CD14-positive monocyte (primary cell): ENCODE results near the gene CDKN1C. TPM values are rescaled to one million over a fixed set of nuclear protein-coding genes. Genes with fewer than 3 reads are reported as not detected.

ENCODE experiments used
- DNase-seq, 3 donors: peaks; one replicate each; pipeline ENCODE4 v3.0.0-alpha.2; 2011 to 2022
- H2AFZ ChIP-seq: 2 replicates; pipeline ENCODE4 v1.6.0; 2012; ENCODE audit warnings: mild to moderate bottlenecking, low read depth, low read length, inconsistent platforms; ENCODE audit not compliant: insufficient read depth, poor library complexity, severe bottlenecking
- H3K27ac ChIP-seq, 2 donors: 1 replicate in 1 of 2; 2 replicates in 1 of 2; pipeline ENCODE4 v1.5.1; 2012 to 2013; ENCODE audit warnings: low read length in 2 of 2, control low read depth in 1 of 2, inconsistent platforms in 1 of 2, low read depth in 1 of 2, mild to moderate bottlenecking in 1 of 2
- H3K27me3 ChIP-seq, 2 donors: one replicate each; pipeline versions ENCODE4 v1.6.0 to v1.6.1; 2011 to 2013; ENCODE audit warnings: low read length in 2 of 2; ENCODE audit not compliant: control insufficient read depth in 2 of 2, insufficient read depth in 2 of 2
- H3K36me3 ChIP-seq, 2 donors: replicated peaks in 1 of 2; 1 replicate in 1 of 2; 2 replicates in 1 of 2; pipeline versions ENCODE4 v1.5.1 to v1.6.1; 2012 to 2013; ENCODE audit warnings: low read length in 2 of 2, control low read depth in 1 of 2, inconsistent platforms in 1 of 2, mild to moderate bottlenecking in 1 of 2; ENCODE audit not compliant: insufficient read depth in 2 of 2, control insufficient read depth in 1 of 2
- H3K4me1 ChIP-seq, 2 donors: 1 replicate in 1 of 2; 2 replicates in 1 of 2; pipeline versions ENCODE4 v1.5.1 to v1.6.1; 2012 to 2013; ENCODE audit warnings: low read length in 2 of 2, control low read depth in 1 of 2, inconsistent platforms in 1 of 2, mild to moderate bottlenecking in 1 of 2, moderate library complexity in 1 of 2; ENCODE audit not compliant: insufficient read depth in 2 of 2, control insufficient read depth in 1 of 2
- H3K4me2 ChIP-seq: replicated peaks from 2 replicates; pipeline ENCODE3; 2012; ENCODE audit warnings: low read length, moderate library complexity, mild to moderate bottlenecking; ENCODE audit not compliant: poor library complexity, severe bottlenecking; ENCODE audit errors: extremely low read depth
- H3K4me3 ChIP-seq, 3 experiments: fragments of 200-600 bp in 1 of 3; sonication (generic) in 1 of 3; replicated peaks in 1 of 3; 1 replicate in 2 of 3; 2 replicates in 1 of 3; pipeline ENCODE4 v1.5.1; 2011 to 2013; ENCODE audit warnings: low read length in 3 of 3, mild to moderate bottlenecking in 3 of 3, control low read depth in 2 of 3, low read depth in 2 of 3, inconsistent platforms in 1 of 3, moderate library complexity in 1 of 3
- H3K79me2 ChIP-seq: 2 replicates; pipeline ENCODE4 v1.6.0; 2012; ENCODE audit warnings: mild to moderate bottlenecking, control low read depth, inconsistent platforms, low read length, moderate library complexity; ENCODE audit not compliant: insufficient read depth
- H3K9ac ChIP-seq: 2 replicates; pipeline ENCODE4 v1.6.0; 2017; ENCODE audit warnings: low read length, mild to moderate bottlenecking; ENCODE audit not compliant: insufficient read depth, poor library complexity, severe bottlenecking
- H3K9me3 ChIP-seq, 2 donors: replicated peaks in 1 of 2; 1 replicate in 1 of 2; 2 replicates in 1 of 2; pipeline versions ENCODE4 v1.5.1 to v1.6.1; 2012 to 2013; ENCODE audit warnings: low read length in 2 of 2, control low read depth in 1 of 2; ENCODE audit not compliant: control insufficient read depth in 1 of 2, insufficient read depth in 1 of 2
- H4K20me1 ChIP-seq: 2 replicates; pipeline ENCODE4 v1.6.0; 2012; ENCODE audit warnings: mild to moderate bottlenecking, low read length, control low read depth, moderate library complexity; ENCODE audit not compliant: insufficient read depth
- H3K27ac Mint-ChIP-seq, 7 donors: one replicate each; pipeline ENCODE4 v1.8.0; 2020; ENCODE audit warnings: mild to moderate bottlenecking in 7 of 7, mixed read lengths in 7 of 7, moderate library complexity in 6 of 7, inconsistent platforms in 2 of 7
- H3K27me3 Mint-ChIP-seq, 3 donors: one replicate each; pipeline ENCODE4 v1.8.0; 2021 to 2022; ENCODE audit warnings: low read depth in 3 of 3, mild to moderate bottlenecking in 3 of 3, mixed read lengths in 3 of 3, moderate library complexity in 3 of 3, inconsistent platforms in 1 of 3
- H3K36me3 Mint-ChIP-seq, 2 donors: one replicate each; pipeline ENCODE4 v1.8.0; 2020; ENCODE audit warnings: mixed read lengths in 2 of 2, inconsistent platforms in 1 of 2, mild to moderate bottlenecking in 1 of 2
- H3K4me1 Mint-ChIP-seq: one replicate; pipeline ENCODE4 v1.8.0; 2020; ENCODE audit warnings: mild to moderate bottlenecking, mixed read lengths
- H3K4me3 Mint-ChIP-seq, 2 donors: one replicate each; pipeline ENCODE4 v1.8.0; 2020; ENCODE audit warnings: mild to moderate bottlenecking in 2 of 2, mixed read lengths in 2 of 2, moderate library complexity in 1 of 2
- H3K9me3 Mint-ChIP-seq, 7 donors: one replicate each; pipeline ENCODE4 v1.8.0; 2020 to 2022; ENCODE audit warnings: mixed read lengths in 7 of 7, mild to moderate bottlenecking in 6 of 7, moderate library complexity in 6 of 7, inconsistent platforms in 2 of 7
- whole genome bisulfite sequencing: methylation state at CpG from one replicate; pipeline ENCODE4 v1.1.5; 2013; ENCODE audit warnings: missing lambda C conversion rate; ENCODE audit not compliant: insufficient coverage; 5-methylcytosine and 5-hydroxymethylcytosine counted together
- intact Hi-C, 2 donors: fragments of 100-400 bp; cut with micrococcal nuclease; formaldehyde crosslinking; loops; one replicate each; pipeline versions ENCODE4 v1.15.0 to v1.15.1; 2023
- polyA plus RNA-seq, 3 donors: library from polyadenylated mRNA; depleted of rRNA in 1 of 3; unstranded in 2 of 3; stranded (reverse) in 1 of 3; fragments of 300-500 nt in 2 of 3; fragments of >200 nt in 1 of 3; fragmentation: Illumina TruSeq in 2 of 3; gene quantifications; 1 replicate in 2 of 3; 2 replicates in 1 of 3; pipeline ENCODE4 v1.2.3, GENCODE V29; 2012 to 2021
- TF ChIP-seq, protein P1 (sequence below): fragments of 200-600 bp; IDR thresholded peaks from one replicate; pipeline ENCODE4 v1.8.0; 2022; ENCODE audit warnings: antibody characterized with exemption, mild to moderate bottlenecking

The CDKN1C gene
- polyA plus RNA-seq, 3 donors, result 3.2 to 36.4 (median 4.7) TPM

DNA sequence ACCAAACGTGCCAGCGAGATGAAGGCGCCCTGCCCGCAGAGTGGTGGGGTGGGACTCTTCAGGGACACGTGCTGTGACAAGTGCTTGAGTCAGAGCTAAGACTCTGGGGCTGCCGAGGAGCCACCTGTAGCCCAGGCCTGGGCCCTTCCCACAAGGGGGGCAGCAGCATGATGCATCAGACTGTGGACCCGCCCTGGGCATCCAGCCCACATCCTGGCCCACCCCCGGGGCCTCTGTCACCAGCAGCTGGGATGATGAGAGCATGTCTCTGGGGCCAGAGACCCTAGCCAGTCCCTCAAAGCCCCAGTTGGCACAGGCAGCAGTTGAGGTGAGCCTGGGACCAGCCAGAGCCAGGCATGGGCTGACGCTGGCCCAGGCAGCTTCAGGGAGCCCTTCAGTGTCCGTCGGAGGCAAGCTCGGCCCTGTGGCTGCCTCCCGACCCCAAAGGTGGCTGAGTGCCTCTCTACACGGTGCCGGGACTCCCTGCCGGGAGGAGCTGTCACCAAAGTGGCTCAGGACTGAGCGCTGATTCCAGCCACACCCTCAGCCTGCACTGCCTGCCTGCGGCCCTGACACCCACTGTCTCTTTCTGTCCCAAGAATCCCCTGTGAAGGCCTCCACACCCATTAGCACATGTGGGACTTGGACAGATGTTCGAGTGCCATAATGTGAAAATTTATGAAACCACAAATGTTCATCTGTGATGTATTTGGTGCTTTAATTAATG is 41.3 kb downstream of the CDKN1C start:
- no peaks in the 10 kb centered on the region for H3K4me1 Mint-ChIP-seq
- DNase-seq, result no peak

DNA sequence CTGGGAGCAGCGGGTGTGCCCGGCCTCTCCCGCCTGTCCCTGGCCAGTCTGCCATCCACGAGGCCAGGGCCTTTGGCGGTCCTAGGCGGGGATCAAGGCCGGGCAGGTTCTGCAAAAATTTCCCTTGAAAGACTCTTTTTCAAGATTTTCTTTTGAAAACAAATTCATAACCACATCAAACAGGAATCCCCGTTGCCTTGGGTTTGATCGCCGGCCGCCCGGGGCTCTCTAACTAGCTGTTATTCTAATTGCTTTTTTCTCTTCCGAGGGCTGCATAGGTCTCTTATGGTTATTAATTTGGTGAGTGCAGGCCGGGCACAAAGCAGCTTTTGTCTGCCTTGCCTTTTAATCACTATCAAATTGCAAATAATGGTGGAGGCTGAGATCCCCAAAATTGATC is 42.0 kb downstream of the CDKN1C start:
- no peak overlapping the region for H2AFZ ChIP-seq
- Mint-ChIP-seq H3K27ac (no peak overlapping the region), H3K9me3 (peaks cover 0 to 2% (median 0%) of the 10 kb centered on the region in 7 donors), H3K36me3 (peaks cover 5 to 6% of the 10 kb centered on the region in 2 donors), H3K27me3 (peaks cover 0 to 9% (median 0%) of the 10 kb centered on the region in 3 donors), H3K4me3 (no peak overlapping the region), H3K4me1 (no peaks in the 10 kb centered on the region)
- no peak overlapping the region for H3K27ac ChIP-seq
- intact Hi-C loops, result no loop called here
- H3K79me2 ChIP-seq, result no peaks in the 10 kb centered on the region
- H3K36me3 ChIP-seq, result peaks cover 10 to 13% of the 10 kb centered on the region in 2 donors
- TF ChIP-seq, protein P1, sequence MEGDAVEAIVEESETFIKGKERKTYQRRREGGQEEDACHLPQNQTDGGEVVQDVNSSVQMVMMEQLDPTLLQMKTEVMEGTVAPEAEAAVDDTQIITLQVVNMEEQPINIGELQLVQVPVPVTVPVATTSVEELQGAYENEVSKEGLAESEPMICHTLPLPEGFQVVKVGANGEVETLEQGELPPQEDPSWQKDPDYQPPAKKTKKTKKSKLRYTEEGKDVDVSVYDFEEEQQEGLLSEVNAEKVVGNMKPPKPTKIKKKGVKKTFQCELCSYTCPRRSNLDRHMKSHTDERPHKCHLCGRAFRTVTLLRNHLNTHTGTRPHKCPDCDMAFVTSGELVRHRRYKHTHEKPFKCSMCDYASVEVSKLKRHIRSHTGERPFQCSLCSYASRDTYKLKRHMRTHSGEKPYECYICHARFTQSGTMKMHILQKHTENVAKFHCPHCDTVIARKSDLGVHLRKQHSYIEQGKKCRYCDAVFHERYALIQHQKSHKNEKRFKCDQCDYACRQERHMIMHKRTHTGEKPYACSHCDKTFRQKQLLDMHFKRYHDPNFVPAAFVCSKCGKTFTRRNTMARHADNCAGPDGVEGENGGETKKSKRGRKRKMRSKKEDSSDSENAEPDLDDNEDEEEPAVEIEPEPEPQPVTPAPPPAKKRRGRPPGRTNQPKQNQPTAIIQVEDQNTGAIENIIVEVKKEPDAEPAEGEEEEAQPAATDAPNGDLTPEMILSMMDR, result no peak
- H3K27me3 ChIP-seq, result no peaks in the 10 kb centered on the region
- H3K9ac ChIP-seq, result no peak overlapping the region
- H4K20me1 ChIP-seq, result peaks cover 41% of the 10 kb centered on the region
- H3K4me3 ChIP-seq, result no peak overlapping the region
- H3K4me1 ChIP-seq, result no peaks in the 10 kb centered on the region
- DNase-seq, result no peak
- 93% methylated on average over 5 of the region's 14 CpGs for WGBS
- H3K9me3 ChIP-seq, result no peaks in the 10 kb centered on the region
- H3K4me2 ChIP-seq, result no peak overlapping the region

More for the DNA sequence above, 41.3 kb downstream of the CDKN1C start:
- H3K9me3 Mint-ChIP-seq, result peaks cover 0 to 2% (median 0%) of the 10 kb centered on the region in 7 donors
- Histone ChIP-seq H3K4me1 (no peaks in the 10 kb centered on the region), H3K9me3 (no peaks in the 10 kb centered on the region), H3K4me2 (no peak overlapping the region), H2AFZ (no peak overlapping the region), H3K36me3 (peaks cover 10 to 14% of the 10 kb centered on the region in 2 donors), H3K4me3 (no peak overlapping the region), H3K9ac (no peak overlapping the region), H3K79me2 (no peaks in the 10 kb centered on the region), H3K27me3 (no peaks in the 10 kb centered on the region), H3K27ac (no peak overlapping the region), H4K20me1 (peaks cover 41% of the 10 kb centered on the region)
- peaks cover 5 to 11% of the 10 kb centered on the region in 2 donors for H3K36me3 Mint-ChIP-seq
- H3K27ac Mint-ChIP-seq, result no peak overlapping the region
- H3K27me3 Mint-ChIP-seq, result peaks cover 0 to 9% (median 0%) of the 10 kb centered on the region in 3 donors
- WGBS, result 88% methylated on average over 17 of the region's 19 CpGs
- intact Hi-C loops, result no loop called here
- TF ChIP-seq, protein P1, result no peak
- H3K4me3 Mint-ChIP-seq, result no peak overlapping the region
